NCI-H1105 (cell line): ENCODE measurements around the gene CCDC182.
A peak's percentile ranks its signal among the peaks of the same experiment; 100 is the strongest.

Experiments
- DNase-seq: peaks from one replicate; lab custom pipeline; 2025; lab: John Stamatoyannopoulos, UW

CCDC182 gene

GRCh38 chr17:57756951-57757350 lies 11.9 kb upstream of the CCDC182 start:
- DNase-seq = no peak

DNA sequence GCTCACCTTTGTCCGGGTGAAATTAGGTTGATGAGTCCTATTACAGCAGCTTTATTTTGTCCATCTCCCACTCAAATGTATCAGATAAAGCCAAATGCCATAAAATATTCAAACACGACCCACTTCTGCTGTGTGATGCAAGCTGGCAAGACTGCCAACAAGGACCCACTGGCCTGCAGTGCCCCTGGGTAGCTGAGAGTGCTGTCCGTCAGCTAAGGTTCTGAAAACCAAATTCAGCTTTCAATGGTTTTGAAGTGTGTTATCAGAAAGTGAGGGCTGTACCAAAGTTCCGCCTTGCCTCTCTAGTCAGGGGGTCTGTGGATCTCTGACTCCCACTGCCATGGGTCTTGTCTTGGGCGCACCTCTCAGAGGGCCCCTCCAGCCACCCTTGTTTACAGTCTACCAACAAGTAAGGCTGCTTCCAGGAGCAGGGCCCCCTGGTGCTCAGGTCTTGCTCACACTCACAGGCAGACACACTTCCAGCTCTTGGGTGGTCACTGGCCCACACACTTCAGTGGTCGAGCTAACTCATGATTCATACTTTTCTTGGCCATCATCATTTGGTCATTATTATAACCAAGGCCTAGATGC lies 10.5 kb upstream of the CCDC182 start:
- DNase-seq = peak; percentile 39

GRCh38 chr17:57752031-57752905 lies 7.2 kb upstream of the CCDC182 start:
- no peak for DNase-seq

DNA sequence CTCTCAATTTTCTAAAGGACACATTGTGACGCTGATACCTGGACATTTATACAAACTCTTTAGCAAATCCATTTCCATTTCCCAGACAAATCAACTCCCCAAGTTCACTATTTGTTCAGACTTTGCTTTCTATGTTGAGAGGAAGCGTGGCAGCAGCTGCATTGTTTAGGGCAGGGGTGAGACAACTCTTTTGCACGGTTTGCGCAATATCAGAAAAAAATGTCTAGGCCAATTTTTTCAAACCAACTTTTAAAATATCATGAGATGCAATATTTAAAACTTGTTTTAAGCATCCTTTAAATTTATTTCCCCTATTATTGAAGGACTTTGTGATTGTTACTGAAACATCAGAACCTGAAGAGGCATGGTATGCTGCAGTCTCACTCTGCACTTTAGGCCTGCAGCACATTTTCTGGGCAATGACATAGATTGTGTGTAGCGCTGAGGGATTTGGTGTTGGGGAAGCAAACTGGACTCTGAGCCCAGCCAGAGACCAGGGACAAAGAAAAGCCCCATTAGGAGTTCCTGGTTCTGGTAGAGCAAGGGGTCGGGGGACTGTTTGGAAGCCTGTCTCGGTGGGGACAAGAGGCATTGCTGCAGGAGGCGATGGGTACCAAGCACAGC lies 6.4 kb upstream of the CCDC182 start:
- DNase-seq = no peak

GRCh38 chr17:57750895-57751294 lies 5.8 kb upstream of the CCDC182 start:
- DNase-seq = no peak

DNA sequence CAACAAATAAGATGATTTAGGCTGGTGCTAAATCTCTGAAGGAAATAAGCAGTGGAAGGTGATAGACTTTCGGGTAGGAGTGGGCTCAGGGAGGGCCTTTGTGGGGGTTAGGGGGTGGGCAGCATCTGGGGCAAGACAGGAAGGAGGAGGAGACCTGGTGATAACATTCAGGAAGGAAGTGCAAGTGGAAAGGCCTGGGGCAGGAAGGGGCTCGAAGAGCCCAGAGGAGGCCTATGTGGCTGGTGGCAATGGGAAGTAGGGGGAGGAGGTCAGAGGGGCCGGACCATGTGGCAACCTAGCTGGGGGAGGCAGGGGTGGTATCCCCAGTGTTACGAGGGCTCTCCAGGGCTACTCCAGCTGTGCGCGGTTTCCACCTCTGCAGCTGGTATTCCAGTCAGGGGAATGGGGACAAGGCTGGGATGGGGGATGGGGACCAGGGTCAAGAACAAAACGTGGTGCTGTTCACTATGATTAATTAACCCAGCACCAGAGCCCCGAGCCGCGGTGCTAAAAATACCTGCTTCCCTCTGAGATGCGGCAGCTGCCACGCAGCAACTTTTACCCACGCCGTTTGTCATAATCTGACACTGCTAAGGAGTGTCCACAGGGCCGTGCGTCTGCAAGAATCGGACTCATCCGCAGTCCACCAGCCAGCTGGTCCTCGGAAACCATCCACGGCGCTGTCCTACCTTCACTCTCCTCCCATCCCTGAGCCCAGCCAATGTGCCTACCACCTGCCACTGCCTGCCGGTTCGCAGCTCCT lies 5.2 kb upstream of the CCDC182 start:
- DNase-seq = no peak

GRCh38 chr17:57749701-57750100 lies 4.6 kb upstream of the CCDC182 start:
- no peak for DNase-seq

DNA sequence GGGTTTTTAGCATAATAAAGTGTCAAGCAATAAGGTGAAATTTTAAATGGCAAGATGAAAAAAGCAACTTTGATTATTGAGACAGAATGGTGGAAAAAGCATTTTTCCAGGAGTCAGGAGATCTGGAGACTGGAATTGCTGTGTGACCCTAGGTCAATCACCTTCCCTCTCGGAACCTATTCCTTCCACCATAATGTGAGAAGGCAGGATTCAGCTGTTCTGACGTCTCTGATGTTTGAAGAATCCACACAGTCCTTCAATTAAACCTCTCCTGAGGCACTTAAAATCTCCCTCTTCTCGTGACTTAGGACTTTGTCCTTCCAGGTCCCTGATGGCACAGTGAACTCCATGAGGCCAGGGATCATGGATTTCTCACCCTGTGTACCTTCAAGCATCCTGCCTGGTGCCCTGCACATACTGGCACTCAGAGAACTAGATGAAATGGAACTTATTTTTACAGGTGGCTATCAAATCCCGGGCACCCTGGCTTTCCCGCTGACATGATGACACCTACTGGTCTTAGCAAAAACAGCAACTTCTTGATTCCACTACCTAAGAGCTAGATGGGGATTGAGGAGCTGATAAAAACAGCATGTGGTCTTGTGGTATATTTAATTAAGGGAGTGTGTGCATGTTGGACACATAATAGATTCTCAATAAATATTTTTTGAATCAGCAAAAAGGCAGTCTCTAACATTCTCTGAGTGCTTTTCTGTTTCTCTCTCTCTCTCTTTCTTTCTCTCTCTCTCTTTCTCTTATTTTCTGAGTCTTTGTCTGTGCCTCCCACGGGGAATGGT lies 2.3 kb upstream of the CCDC182 start:
- peak; percentile 71 for DNase-seq

GRCh38 chr17:57746221-57746620 lies 1.1 kb upstream of the CCDC182 start:
- no peak for DNase-seq

DNA sequence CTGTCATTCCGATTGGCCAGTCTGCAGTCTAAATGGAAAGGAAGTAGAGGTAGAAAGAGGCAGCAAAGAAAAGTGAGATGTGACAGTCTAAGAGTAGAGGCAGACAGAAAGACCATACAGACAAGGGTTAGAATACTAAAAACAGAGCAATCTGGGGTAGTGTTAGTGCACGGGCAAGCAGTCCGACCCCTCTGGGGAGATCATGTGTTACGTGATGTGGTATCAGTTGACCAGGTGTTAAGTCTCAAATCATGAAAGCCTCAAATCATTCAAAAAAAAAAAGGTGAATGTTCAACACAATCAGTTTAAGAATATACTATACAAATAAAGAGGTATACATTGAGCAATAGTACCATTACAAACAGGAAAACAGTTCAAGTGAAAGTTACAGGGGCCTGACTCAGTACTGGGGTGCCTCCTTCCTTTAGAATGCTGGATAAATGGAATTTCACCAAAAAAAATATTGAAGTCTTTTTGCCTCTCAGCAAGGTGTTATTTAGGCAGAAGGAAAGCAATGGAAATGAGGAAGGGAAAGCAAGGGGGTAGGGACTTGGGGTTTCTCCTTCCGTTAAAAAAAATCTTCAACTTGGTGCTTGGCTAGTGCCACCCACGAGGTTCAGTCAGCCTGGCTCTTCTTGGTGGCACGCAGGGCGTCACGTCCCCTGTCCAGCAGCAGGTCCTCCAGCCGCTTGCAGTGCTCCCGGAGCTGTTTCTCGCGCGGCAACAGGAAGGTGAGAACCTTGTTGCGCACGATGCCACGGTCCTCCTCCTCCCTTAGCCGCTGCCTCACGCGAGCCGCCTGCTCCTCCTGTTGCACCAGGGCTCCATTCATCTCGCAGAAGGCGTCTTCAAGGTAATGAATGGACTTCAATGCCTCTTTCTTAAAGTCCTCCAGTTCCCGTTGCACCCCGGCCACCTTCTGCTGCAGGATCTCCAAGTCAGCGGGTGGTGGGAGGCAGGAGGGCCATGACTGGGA lies 616 bp downstream of the CCDC182 start:
- DNase-seq = no peak

DNA sequence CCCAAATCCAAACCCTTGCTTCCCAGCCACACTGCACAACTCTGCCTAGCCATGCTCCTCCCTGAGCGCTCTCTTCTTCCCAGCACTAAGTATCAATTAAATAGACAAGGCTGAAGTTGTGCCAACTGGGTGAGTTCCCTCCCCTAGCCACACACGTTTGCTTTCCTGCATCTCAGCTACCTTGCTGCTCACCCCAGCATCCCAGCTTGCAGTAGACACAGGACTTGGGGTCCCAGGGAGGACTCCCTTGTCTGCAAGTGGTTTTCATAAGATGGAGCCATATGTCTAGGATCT lies 4.9 kb downstream of the CCDC182 start:
- DNase-seq = no peak

- DNase-seq = peak; percentile 29
These were observed 5.5 kb downstream of the CCDC182 start for GRCh38 chr17:57739402-57740234.

DNA sequence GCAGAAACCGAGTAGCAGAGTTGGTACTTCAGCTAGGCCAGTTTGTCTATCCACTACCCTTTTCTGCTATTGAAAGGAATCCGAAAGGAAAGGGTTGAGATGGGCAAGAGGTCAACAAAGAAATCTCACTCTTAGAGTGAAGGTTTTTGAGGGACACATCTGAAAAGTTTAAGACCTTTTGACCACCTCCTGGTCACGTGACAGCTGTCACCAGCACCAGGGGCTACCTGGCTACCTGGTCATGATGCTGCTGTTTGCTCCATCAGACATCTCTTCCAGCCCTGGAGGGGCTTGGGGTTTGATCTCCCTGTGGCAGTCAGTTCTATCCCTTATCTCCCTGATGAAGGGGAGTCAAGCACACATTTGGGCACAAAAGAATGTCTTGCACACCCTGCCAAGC lies 7.6 kb downstream of the CCDC182 start:
- DNase-seq = no peak

DNA sequence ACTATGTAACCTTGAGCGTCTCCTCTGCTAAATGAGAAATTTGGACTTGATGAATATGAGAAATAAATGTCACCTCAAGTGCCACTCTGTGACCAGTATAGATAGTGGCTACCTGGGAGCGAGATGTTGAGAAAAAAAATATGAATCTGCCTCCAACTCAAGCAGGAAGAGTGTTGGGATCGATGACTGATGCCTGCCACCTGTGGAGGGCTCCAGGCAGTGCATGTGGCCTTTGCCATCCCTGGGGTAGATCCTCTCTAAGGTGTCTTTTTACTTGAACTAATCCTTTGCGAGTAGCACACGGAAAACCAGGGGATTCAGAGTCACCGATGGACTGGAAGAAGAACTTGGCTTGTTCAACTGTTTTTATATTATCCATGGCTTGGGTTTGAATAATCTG lies 9.4 kb downstream of the CCDC182 start:
- peak; percentile 13 for DNase-seq

GRCh38 chr17:57735230-57735629 lies 9.9 kb downstream of the CCDC182 start:
- DNase-seq = no peak

DNA sequence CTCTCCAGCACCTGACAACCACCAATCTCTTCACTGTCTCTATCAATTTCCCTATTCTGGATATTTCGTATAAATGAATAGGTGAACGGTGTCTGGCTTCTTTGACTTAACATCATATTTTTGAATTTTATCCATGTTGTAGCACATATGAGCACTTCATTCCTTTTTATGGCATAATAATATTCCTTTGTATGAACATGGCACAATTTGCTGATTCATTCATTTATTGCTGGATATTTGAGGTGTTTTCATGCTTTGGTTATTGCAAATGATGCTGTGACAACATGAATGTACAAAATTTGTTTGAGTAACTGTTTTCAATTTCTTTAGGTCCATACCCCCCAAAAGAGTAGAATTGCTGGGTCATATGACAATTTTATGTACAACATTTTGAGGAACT lies 12.0 kb downstream of the CCDC182 start:
- no peak for DNase-seq

DNA sequence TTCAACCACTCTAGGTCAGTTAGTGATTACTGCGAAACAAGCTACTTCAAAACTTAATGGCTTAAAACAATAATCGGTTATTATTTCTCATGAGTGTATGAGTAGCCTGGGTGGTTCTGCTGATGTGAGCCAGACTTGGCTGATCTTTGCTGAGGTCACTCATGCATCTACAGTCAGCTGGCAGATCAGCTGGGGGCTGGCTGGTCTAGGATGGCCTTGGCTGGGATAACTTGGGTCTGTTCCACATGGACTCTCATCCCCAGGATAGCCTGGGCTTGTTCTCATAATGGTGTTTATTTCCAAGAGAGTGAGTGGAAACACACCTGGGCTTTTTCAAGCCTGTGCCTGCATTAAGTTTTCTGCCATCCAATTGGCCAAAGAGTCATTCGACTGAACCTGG lies 13.0 kb downstream of the CCDC182 start:
- peak; percentile 89 for DNase-seq

GRCh38 chr17:57730026-57730701 lies 14.9 kb downstream of the CCDC182 start:
- no peak for DNase-seq

DNA sequence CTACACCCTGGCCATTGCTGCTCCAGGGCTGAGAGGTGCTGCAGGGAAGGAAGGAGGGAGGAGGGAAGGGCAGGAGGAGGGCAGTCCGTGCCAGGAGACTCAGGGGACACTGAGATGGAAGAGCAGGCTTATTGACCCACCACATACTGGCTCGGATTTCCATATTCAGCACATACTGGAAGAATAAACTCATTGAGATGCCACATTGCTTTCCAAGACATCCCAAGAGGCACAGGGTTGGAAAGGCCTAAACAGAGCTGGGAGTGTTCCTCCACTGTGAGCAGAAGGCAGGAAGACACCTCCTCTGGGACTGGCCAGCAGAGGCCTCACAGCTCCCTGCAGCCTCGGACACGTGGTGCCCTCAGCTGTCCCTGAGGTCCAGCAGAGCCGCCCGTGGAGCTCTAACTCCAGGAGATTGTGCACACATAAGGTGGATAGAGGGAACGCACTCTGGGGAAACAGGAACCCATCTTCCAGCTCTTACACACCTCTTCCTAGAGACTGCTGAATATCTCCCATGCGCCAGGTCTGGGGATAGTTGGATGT lies 17.4 kb downstream of the CCDC182 start:
- no peak for DNase-seq
